SK-N-SH (cell line): ENCODE measurements around the gene CTSH. TPM values are rescaled to one million over a fixed set of nuclear protein-coding genes. Genes with fewer than 3 reads are reported as not detected.
"Not testable (repeated sequence)": the region's sequence is repeated elsewhere in the genome, so short reads cannot be mapped to it uniquely, and the experiment has no call there.

Experiments
- CTCF ChIA-PET: fragments of 300-600, 350-600 bp; formaldehyde crosslinking; extraction: SDS; loops from one replicate; lab custom pipeline; 2021; lab: Yijun Ruan, JAX
- POLR2A ChIA-PET: fragments of 350-600 bp; sonication (Branson Sonifier 250); formaldehyde crosslinking; extraction: SDS; loops from one replicate; lab custom pipeline; 2020; ENCODE audit warnings: antibody characterized with exemption, inconsistent platforms; lab: Yijun Ruan, JAX
- DNase-seq: peaks from one replicate; pipeline ENCODE4 v3.0.0; 2012
- H2AFZ ChIP-seq: fragments of 200-600 bp; sonication (generic); 2 replicates; pipeline ENCODE4 v1.8.1; 2016; ENCODE audit warnings: antibody characterized with exemption, mild to moderate bottlenecking, low read depth
- H3F3A ChIP-seq: fragments of 200-600 bp; sonication (generic); replicated peaks from 2 replicates; pipeline ENCODE3; 2016; ENCODE audit warnings: antibody characterized with exemption, mild to moderate bottlenecking; ENCODE audit not compliant: insufficient read depth
- H3K27ac ChIP-seq, 2 experiments: fragments of 200-500 bp in 1 of 2; fragments of 200-600 bp in 1 of 2; sonication (Bioruptor generic) in 1 of 2; sonication (generic), shearing (Covaris generic) in 1 of 2; 2 replicates each; pipeline versions ENCODE4 v1.5.1 to v1.6.1; 2014 to 2016; ENCODE audit warnings: low read depth in 2 of 2, inconsistent platforms in 1 of 2, low read length in 1 of 2, mild to moderate bottlenecking in 1 of 2, mixed read lengths in 1 of 2
- H3K27me3 ChIP-seq: fragments of 200-600 bp; sonication (generic), shearing (Covaris generic); 2 replicates; pipeline ENCODE4 v1.6.1; 2016; ENCODE audit warnings: mixed run types; ENCODE audit not compliant: insufficient read depth
- H3K36me3 ChIP-seq, 2 experiments: fragments of 200-500 bp in 1 of 2; fragments of 200-600 bp in 1 of 2; sonication (Bioruptor generic) in 1 of 2; sonication (generic) in 1 of 2; replicated peaks in 1 of 2; 2 replicates each; pipeline versions ENCODE3 to v1.5.1; 2014 to 2016; ENCODE audit warnings: low read length in 1 of 2, mild to moderate bottlenecking in 1 of 2; ENCODE audit not compliant: insufficient read depth in 2 of 2, control insufficient read depth in 1 of 2
- H3K4me1 ChIP-seq, 2 experiments: fragments of 200-500 bp in 1 of 2; fragments of 200-600 bp in 1 of 2; sonication (Bioruptor generic) in 1 of 2; sonication (generic), shearing (Covaris generic) in 1 of 2; 2 replicates each; pipeline versions ENCODE4 v1.5.1 to v1.6.1; 2014 to 2016; ENCODE audit warnings: low read depth in 1 of 2, low read length in 1 of 2, mixed run types in 1 of 2; ENCODE audit not compliant: insufficient read depth in 2 of 2, control insufficient read depth in 1 of 2
- H3K4me2 ChIP-seq: fragments of 200-600 bp; sonication (generic), shearing (Covaris generic); 2 replicates; pipeline ENCODE4 v1.6.1; 2017; ENCODE audit warnings: mixed run types
- H3K4me3 ChIP-seq, 2 experiments: fragments of 200-500 bp in 1 of 2; fragments of 200-600 bp in 1 of 2; sonication (Bioruptor generic) in 1 of 2; sonication (generic), shearing (Covaris generic) in 1 of 2; 2 replicates each; pipeline versions ENCODE4 v1.5.1 to v1.8.1; 2014 to 2016; ENCODE audit warnings: low read depth in 2 of 2, inconsistent platforms in 1 of 2, low read length in 1 of 2, mild to moderate bottlenecking in 1 of 2, mixed read lengths in 1 of 2, moderate library complexity in 1 of 2
- H3K79me2 ChIP-seq: fragments of 200-600 bp; sonication (generic); 2 replicates; pipeline ENCODE4 v1.8.1; 2017; ENCODE audit warnings: mild to moderate bottlenecking; ENCODE audit not compliant: insufficient read depth
- H3K9ac ChIP-seq: fragments of 200-600 bp; sonication (generic); 2 replicates; pipeline ENCODE4 v1.6.1; 2017; ENCODE audit warnings: mixed run types
- H3K9me2 ChIP-seq: fragments of 200-600 bp; sonication (generic); 2 replicates; pipeline ENCODE4 v1.6.1; 2017; ENCODE audit warnings: mixed run types
- H3K9me3 ChIP-seq: fragments of 200-600 bp; sonication (generic); 2 replicates; pipeline ENCODE4 v1.6.1; 2017; ENCODE audit warnings: mixed run types, mild to moderate bottlenecking, moderate library complexity
- H4K20me1 ChIP-seq: fragments of 200-600 bp; sonication (generic); 2 replicates; pipeline ENCODE4 v1.6.1; 2017; ENCODE audit warnings: mild to moderate bottlenecking, mixed run types; ENCODE audit not compliant: insufficient read depth
- EP300 ChIP-seq, 2 experiments: IDR thresholded peaks; 2 replicates each; pipeline versions ENCODE4 v1.4.0 to v1.6.1; 2012; ENCODE audit warnings: borderline replicate concordance in 1 of 2, low read depth in 1 of 2, low read length in 1 of 2
- EZH2phosphoT487 ChIP-seq: fragments of 200-600 bp; sonication (generic); IDR thresholded peaks from 2 replicates; pipeline ENCODE4 v1.6.1; 2017; ENCODE audit warnings: low read depth, mixed run types, mild to moderate bottlenecking, antibody characterized with exemption, moderate library complexity, borderline replicate concordance
- JUND ChIP-seq: IDR thresholded peaks from 2 replicates; pipeline ENCODE4 v1.4.0; 2012
- MXI1 ChIP-seq: IDR thresholded peaks from 2 replicates; pipeline ENCODE4 v1.6.1; 2012; ENCODE audit warnings: mild to moderate bottlenecking, low read depth, low read length, improper control_type of control experiment
- POLR2AphosphoS5 ChIP-seq: IDR thresholded peaks from 2 replicates; pipeline ENCODE4 v1.6.1; 2012; ENCODE audit warnings: low read depth, low read length
- RCOR1 ChIP-seq: fragments of 150-350 bp; IDR thresholded peaks from 2 replicates; pipeline ENCODE4 v1.6.1; 2017; ENCODE audit warnings: antibody characterized with exemption, low read length
- RFX5 ChIP-seq: IDR thresholded peaks from 2 replicates; pipeline ENCODE4 v1.6.1; 2012; ENCODE audit warnings: mild to moderate bottlenecking, improper control_type of control experiment, low read length
- WGBS: methylation state at CpG from one replicate; pipeline ENCODE4 v1.1.6; 2017; ENCODE audit warnings: low lambda C conversion rate; 5-methylcytosine and 5-hydroxymethylcytosine counted together
- polyA plus RNA-seq, 3 experiments: library from polyadenylated mRNA; depleted of rRNA; stranded (reverse); fragments of >200 nt; gene quantifications; 2 replicates each; pipeline ENCODE4 v1.2.3, GENCODE V29; 2012
- TF ChIP-seq, protein P1 (sequence below): IDR thresholded peaks from 2 replicates; pipeline ENCODE4; 2012

CTSH gene
- polyA plus RNA-seq, 1 of the 3 experiments (the other 2 are of a cell fraction): 22.7 TPM

DNA sequence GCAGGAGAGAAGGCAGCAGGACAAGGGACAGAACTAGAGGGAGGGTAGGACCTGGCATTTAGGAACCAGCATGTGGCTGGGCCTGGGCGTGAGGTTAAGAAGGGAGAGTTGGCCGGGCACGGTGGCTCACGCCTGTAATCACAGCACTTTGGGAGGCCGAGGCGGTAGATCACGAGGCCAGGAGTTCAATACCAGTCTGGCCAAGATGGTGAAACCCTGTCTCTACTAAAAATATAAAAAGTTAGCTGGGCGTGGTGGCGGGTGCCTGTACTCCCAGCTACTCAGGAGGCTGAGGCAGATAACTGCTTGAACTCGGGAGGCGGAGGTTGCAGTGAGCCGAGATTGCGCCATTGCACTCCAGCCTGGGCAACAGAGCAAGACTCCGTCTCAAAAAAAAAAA is 16.7 kb downstream of the CTSH start:
- DNase-seq, H2AFZ ChIP-seq, H3K4me3 ChIP-seq, H3K27ac ChIP-seq, H3K79me2 ChIP-seq, H4K20me1 ChIP-seq, H3F3A ChIP-seq, H3K9ac ChIP-seq, H3K4me2 ChIP-seq, POLR2A ChIA-PET, H3K27me3 ChIP-seq, H3K9me3 ChIP-seq, H3K9me2 ChIP-seq: not testable (repeated sequence)
- H3K36me3 ChIP-seq: peaks cover 6 to 16% of the 10 kb centered on the region in 2 experiments
- peaks cover 8 to 27% of the 10 kb centered on the region in 2 experiments; a peak in 3 of 4 replicates for H3K4me1 ChIP-seq
- CTCF ChIA-PET: interaction anchor here (0.8 kb wide), 1 partner anchor 16 kb away, joined by 3 read pairs; no protein-coding TSS in a partner anchor
- WGBS: 94% methylated on average over 14 of the region's 14 CpGs

DNA sequence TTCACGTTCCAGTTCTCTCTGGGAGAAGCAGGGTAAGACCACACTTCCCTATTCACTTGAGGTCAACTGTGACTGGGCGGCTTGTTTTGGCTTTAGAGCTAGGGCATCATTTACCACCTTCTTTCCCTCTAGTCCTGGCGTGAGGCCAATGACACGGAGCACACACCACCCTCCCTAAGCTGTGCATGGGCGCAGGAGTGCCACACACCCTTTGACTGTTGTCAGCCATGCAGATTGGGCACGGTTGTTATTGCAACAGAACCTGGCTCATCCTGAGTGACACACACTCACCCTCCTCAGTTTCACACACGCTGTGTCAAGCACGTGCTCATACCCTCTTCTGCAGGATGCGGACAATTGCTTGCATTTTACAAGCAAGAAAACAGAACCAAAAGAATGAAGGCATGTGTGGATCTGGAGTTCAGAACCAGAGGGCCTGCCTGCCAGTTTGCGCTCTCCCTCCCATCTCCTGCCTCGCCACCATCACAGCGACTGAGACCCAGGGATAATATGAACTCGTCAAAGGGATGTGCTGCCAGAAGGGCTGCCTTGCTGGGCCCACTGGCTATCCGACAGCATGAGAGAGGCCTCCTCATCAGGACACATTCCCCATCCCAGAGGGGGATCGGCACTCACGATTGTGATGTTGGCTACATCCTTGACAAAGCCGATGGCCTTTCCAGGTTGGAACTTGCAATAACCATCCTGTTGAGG is 17.6 kb downstream of the CTSH start:
- Histone ChIP-seq H3K36me3 (peaks cover 11 to 23% of the 10 kb centered on the region in 2 experiments), H3K9ac (no peak overlapping the region), H3K9me3 (no peaks in the 10 kb centered on the region), H2AFZ (no peak overlapping the region), H3F3A (no peaks in the 10 kb centered on the region), H3K4me3 (no peak overlapping the region), H3K4me1 (peaks cover 8 to 22% of the 10 kb centered on the region in 2 experiments; a peak in 3 of 4 replicates), H3K79me2 (no peaks in the 10 kb centered on the region), H3K27ac (no peak overlapping the region), H3K4me2 (no peak overlapping the region), H3K9me2 (no peaks in the 10 kb centered on the region), H4K20me1 (peaks cover 3% of the 10 kb centered on the region; the same call in 1 of the 2 replicates), H3K27me3 (no peaks in the 10 kb centered on the region)
- no peak for TF ChIP-seq RFX5
- no peak for TF ChIP-seq RCOR1
- TF ChIP-seq EZH2phosphoT487: no peak
- no peak for TF ChIP-seq EP300 (IDR thresholded peaks at IDR 0.05; ENCODE audit: borderline replicate concordance in 1 of 2, low read depth in 1 of 2, low read length in 1 of 2)
- TF ChIP-seq JUND: no peak
- TF ChIP-seq POLR2AphosphoS5: no peak
- TF ChIP-seq MXI1: no peak
- TF ChIP-seq, protein P1, sequence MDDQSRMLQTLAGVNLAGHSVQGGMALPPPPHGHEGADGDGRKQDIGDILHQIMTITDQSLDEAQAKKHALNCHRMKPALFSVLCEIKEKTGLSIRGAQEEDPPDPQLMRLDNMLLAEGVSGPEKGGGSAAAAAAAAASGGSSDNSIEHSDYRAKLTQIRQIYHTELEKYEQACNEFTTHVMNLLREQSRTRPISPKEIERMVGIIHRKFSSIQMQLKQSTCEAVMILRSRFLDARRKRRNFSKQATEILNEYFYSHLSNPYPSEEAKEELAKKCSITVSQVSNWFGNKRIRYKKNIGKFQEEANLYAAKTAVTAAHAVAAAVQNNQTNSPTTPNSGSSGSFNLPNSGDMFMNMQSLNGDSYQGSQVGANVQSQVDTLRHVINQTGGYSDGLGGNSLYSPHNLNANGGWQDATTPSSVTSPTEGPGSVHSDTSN: no peak
- POLR2A ChIA-PET: no interaction called here
- CTCF ChIA-PET: no interaction called here
- DNase-seq: no peak
- WGBS: 89% methylated on average over 16 of the region's 17 CpGs
